ENCODE data around the gene TENT5A.

Gene TENT5A

DNA sequence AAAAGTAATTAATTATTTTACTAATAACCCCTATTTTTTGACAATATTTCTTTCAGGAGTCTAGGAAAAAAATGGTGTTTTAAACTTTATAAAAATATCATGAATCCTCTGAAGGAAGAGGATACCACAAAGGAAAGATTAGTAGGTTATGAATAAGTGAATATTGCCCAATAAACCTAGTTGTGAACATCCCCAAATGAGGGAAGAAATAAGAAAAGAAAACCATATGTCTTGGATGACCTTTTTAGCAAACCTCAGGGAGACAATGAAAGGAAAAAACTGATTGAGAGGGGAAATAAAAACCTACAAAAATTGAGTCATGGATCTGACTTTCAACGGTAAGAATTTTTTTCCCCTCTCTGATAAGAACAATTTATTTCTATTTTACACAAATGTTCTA, 34.4 kb downstream of the TENT5A start:
- TF ChIP-seq, protein P1, sequence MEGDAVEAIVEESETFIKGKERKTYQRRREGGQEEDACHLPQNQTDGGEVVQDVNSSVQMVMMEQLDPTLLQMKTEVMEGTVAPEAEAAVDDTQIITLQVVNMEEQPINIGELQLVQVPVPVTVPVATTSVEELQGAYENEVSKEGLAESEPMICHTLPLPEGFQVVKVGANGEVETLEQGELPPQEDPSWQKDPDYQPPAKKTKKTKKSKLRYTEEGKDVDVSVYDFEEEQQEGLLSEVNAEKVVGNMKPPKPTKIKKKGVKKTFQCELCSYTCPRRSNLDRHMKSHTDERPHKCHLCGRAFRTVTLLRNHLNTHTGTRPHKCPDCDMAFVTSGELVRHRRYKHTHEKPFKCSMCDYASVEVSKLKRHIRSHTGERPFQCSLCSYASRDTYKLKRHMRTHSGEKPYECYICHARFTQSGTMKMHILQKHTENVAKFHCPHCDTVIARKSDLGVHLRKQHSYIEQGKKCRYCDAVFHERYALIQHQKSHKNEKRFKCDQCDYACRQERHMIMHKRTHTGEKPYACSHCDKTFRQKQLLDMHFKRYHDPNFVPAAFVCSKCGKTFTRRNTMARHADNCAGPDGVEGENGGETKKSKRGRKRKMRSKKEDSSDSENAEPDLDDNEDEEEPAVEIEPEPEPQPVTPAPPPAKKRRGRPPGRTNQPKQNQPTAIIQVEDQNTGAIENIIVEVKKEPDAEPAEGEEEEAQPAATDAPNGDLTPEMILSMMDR (IDR thresholded peaks at IDR 0.05) = no peak

DNA sequence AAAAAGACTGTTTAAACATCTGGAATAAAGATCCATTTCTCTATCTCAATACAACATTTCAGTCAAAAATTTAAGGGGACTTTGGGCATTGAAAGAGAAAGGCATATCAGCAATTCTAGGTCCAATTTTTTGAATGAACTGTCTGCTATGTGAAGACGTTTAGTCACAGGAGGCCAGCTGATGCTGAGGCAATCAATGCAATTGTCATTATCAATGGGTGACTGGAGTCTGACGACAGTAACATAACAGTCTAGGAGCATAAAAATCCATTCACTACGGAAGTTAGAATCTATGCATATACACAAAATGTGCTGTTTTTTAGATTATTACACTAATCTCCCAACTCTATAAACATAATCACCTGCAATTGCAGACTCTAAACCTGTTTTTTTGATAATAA, 37.8 kb downstream of the TENT5A start:
- TF ChIP-seq, protein P1 (IDR thresholded peaks at IDR 0.05) = no peak

DNA sequence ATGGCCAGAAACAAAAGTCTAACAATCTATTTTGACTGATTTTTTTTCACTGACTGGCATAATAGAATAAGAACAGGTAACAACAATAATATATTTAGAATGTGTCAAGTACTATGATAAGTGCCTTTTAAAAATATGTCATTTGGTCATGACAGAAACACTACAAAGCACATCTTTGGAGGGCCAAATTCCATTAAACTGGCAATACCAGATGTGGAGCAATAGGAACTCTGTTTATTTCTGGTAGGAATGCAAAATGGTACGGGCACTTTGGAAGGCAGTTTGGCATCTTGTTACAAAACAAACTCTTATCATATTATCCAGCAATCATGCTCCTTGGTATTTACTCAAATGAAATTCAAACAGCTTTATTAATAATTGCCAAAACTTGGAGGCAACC, 39.3 kb downstream of the TENT5A start:
- TF ChIP-seq, protein P1 (IDR thresholded peaks at IDR 0.05) = no peak

DNA sequence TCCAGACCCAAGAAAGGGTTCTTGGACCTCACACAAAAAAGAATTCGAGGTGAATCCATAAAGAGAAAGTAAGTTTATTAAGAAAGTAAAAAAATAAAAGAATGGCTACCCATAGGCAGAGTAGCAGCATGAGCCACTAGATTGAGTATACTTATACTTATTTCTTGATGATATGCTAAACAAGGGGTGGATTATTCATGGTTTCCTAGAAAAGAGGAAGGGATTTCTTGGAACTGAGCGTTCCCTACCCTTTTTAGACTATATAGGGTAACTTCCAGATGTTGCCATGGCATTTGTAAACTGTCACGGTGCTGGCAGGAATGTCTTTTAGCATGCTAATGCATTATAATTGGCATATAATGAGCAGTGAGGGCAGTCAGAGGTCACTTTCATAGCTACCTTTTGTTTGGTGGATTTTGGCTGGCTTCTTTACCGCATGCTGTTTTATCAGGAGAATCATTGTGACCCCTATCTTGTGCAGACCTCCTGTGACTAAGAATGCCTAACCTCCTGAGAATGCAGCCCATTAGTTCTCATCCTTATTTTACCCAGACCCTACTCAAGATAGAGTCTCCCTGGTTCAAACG, 44.3 kb downstream of the TENT5A start:
- TF ChIP-seq, protein P1 (IDR thresholded peaks at IDR 0.05) = no peak

DNA sequence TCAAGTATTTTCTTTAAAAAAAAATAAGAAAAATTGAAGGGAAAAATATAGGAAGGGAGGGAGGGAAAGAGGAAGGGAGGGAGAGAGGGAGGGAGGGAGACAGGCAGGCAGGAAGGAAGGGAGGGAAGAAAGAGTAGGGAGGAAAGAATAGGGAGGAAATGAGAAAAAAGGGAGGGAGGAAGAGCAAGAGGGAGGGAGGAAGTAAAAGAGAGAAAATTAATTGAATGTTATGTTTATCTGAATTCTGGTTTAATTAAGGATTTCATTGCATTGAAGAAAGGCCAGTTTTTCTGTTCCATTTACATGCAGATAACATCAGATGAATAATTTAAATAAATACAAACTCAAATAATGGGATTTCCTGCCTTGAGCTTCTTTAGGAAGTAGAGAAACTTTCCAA, 47.8 kb downstream of the TENT5A start:
- TF ChIP-seq, protein P1 (IDR thresholded peaks at IDR 0.05) = no peak

DNA sequence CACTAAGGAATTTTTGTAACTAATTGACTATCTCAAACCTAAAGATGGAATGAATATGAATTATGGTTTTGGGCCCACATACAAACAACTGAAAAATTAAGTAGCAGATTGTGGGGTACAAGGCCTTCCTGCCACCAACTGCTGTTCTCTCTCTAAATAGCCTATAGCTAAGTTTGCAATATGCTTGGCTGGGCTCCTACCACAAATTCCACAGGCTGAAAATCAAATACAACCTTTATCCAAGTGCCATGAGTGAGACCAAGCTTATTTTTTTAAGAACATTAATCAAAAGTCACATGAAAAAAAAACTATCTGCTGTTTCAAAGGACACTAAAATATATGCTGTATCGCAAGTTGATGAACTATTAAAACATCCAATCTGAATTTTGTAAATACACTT, 52.1 kb downstream of the TENT5A start:
- TF ChIP-seq, protein P1 (IDR thresholded peaks at IDR 0.05) = no peak

DNA sequence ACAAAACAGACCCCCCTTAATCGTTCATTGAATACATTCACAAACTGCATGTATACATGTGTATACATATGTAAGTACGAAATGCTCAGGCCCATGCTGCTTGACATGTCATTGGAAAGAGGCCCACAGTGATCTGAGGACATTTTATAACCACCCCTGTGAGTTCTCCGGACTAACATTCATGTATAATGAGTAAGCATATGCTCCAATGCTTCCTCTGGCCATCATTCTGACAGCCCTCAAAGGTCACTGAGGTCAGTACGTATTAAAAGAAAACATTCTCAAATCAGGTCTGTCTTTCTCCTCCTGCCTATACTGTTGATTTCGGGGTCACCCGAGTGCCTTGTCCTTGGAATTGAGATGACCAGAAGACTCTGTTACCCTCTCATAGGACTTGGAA, 54.9 kb downstream of the TENT5A start:
- TF ChIP-seq, protein P1 (IDR thresholded peaks at IDR 0.05) = no peak

DNA sequence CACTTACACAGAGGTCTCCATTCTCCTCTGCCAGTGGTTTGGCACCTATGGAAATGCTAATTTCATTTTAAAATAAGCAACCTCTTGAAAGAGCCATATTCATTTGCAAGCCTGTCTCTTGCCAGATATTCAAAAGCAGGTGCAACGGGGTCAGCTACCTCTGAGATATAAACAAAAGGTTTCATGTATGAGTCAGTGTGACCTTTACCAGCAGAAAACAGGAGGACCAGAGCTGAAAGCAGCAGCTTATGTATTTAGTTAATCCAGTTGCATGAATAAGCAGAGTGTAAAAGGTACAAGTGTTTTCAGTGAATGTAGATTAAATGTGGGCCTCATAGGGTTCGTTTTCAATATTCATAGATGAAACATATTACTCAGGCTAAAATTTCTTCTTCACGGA, 56.0 kb downstream of the TENT5A start:
- TF ChIP-seq, protein P1 (IDR thresholded peaks at IDR 0.05) = no peak
